ENCODE data around the gene DCTN3. TPM values are rescaled to one million over a fixed set of nuclear protein-coding genes. Genes with fewer than 3 reads are reported as not detected.
A peak's percentile ranks its signal among the peaks of the same experiment; 100 is the strongest.

Gene DCTN3
- total RNA-seq, 1 experiment from 2014 or later = 57.5 TPM

- Histone ChIP-seq H3K27me3 (ENCODE audit: insufficient read depth, low read depth) (no peaks in the 10 kb centered on the region), H2AFZ (no peak overlapping the region), H3K79me2 (ENCODE audit: low read depth) (no peaks in the 10 kb centered on the region), H3K4me2 (peak overlapping the region; percentile 55), H3K36me3 (ENCODE audit: low read depth) (no peaks in the 10 kb centered on the region), H3F3A (ENCODE audit: insufficient read depth, low read depth) (peaks cover 4% of the 10 kb centered on the region; the same call in 1 of the 2 replicates), H4K20me1 (ENCODE audit: insufficient read depth) (no peaks in the 10 kb centered on the region), H3K4me1 (replicated peaks; ENCODE audit: insufficient read depth) (no peaks in the 10 kb centered on the region), H3K9me2 (ENCODE audit: insufficient read depth) (no peaks in the 10 kb centered on the region), H3K9me3 (ENCODE audit: insufficient read depth, low read depth) (no peaks in the 10 kb centered on the region), H3K27ac (no peak overlapping the region), H3K4me3 (no peak overlapping the region; the same call in 1 of the 2 replicates)
- intact Hi-C loops (cut with micrococcal nuclease; ENCODE audit: unreplicated experiment) = loop anchor here (2.0 to 5.0 kb wide), 2 partner anchors 18 to 447 kb away; partner anchors contain the start of gene GALT
- BruUV-seq (replicated peaks) = no TSS peak
- TF ChIP-seq EZH2 (IDR thresholded peaks at IDR 0.05; ENCODE audit: low read depth) (no peak), CTCF (conservative IDR thresholded peaks at IDR 0.05) (no peak)
- CTCF ChIA-PET = interaction anchor here (0.7 to 1.2 kb wide), 3 partner anchors 31 to 402 kb away, joined by 3 to 4 read pairs (median 3); no protein-coding TSS in a partner anchor
- DNase-seq = no peak
- POLR2A ChIA-PET (ENCODE audit: unreplicated experiment) = interaction anchor here (0.5 to 0.7 kb wide), 5 partner anchors 15 to 1167 kb away, joined by 3 to 5 read pairs (median 3); no protein-coding TSS in a partner anchor
Measured at GRCh38 chr9:34665067-34665380, 44.7 kb upstream of the DCTN3 start.

- Histone ChIP-seq H2AFZ (no peak overlapping the region), H3K79me2 (ENCODE audit: low read depth) (no peaks in the 10 kb centered on the region), H4K20me1 (ENCODE audit: insufficient read depth) (no peaks in the 10 kb centered on the region), H3K4me3 (no peak overlapping the region), H3K36me3 (ENCODE audit: low read depth) (no peaks in the 10 kb centered on the region), H3K4me1 (replicated peaks; ENCODE audit: insufficient read depth) (no peaks in the 10 kb centered on the region), H3K27ac (no peak overlapping the region), H3F3A (ENCODE audit: insufficient read depth, low read depth) (peaks cover 4% of the 10 kb centered on the region; the same call in 1 of the 2 replicates), H3K27me3 (ENCODE audit: insufficient read depth, low read depth) (no peaks in the 10 kb centered on the region), H3K9me2 (ENCODE audit: insufficient read depth) (no peaks in the 10 kb centered on the region), H3K9me3 (ENCODE audit: insufficient read depth, low read depth) (no peaks in the 10 kb centered on the region), H3K4me2 (peak overlapping the region; percentile 55)
- TF ChIP-seq EZH2 (IDR thresholded peaks at IDR 0.05; ENCODE audit: low read depth) (no peak), CTCF (conservative IDR thresholded peaks at IDR 0.05) (peak; percentile 69)
- BruUV-seq (replicated peaks) = TSS peak; percentile 66
- intact Hi-C loops (cut with micrococcal nuclease; ENCODE audit: unreplicated experiment) = loop anchor here (2.0 to 5.0 kb wide), 2 partner anchors 18 to 448 kb away; partner anchors contain the start of gene GALT
- ChIA-PET CTCF (interaction anchor here (0.7 to 1.2 kb wide), 2 partner anchors 30 to 71 kb away, joined by 3 to 4 read pairs; no protein-coding TSS in a partner anchor), POLR2A (ENCODE audit: unreplicated experiment) (interaction anchor here (0.5 kb wide), 1 partner anchor 620 kb away, joined by 3 read pairs; no protein-coding TSS in a partner anchor)
- peak in 1 of 2 experiments; percentile 49 for DNase-seq
Measured at GRCh38 chr9:34664281-34665066, 44.2 kb upstream of the DCTN3 start.

- Histone ChIP-seq H3K27me3 (ENCODE audit: insufficient read depth, low read depth) (no peaks in the 10 kb centered on the region), H3K36me3 (ENCODE audit: low read depth) (no peaks in the 10 kb centered on the region), H3K9me3 (ENCODE audit: insufficient read depth, low read depth) (no peaks in the 10 kb centered on the region), H3F3A (ENCODE audit: insufficient read depth, low read depth) (peaks cover 4% of the 10 kb centered on the region; the same call in 1 of the 2 replicates), H2AFZ (no peak overlapping the region), H3K4me3 (no peak overlapping the region), H3K27ac (no peak overlapping the region), H3K4me2 (no peak overlapping the region), H3K9me2 (ENCODE audit: insufficient read depth) (no peaks in the 10 kb centered on the region), H3K4me1 (replicated peaks; ENCODE audit: insufficient read depth) (no peaks in the 10 kb centered on the region), H3K79me2 (ENCODE audit: low read depth) (no peaks in the 10 kb centered on the region), H4K20me1 (ENCODE audit: insufficient read depth) (no peaks in the 10 kb centered on the region)
- no peak for DNase-seq
- POLR2A ChIA-PET (ENCODE audit: unreplicated experiment) = no interaction called here
- intact Hi-C loops (cut with micrococcal nuclease; ENCODE audit: unreplicated experiment) = no loop called here
- no peak for TF ChIP-seq CTCF (conservative IDR thresholded peaks at IDR 0.05)
- TF ChIP-seq EZH2 (IDR thresholded peaks at IDR 0.05; ENCODE audit: low read depth) = no peak
- BruUV-seq (replicated peaks) = no TSS peak
- CTCF ChIA-PET = interaction anchor here (0.9 kb wide), 1 partner anchor 39 kb away, joined by 3 read pairs; no protein-coding TSS in a partner anchor
Measured at GRCh38 chr9:34663303-34663605, 43.0 kb upstream of the DCTN3 start.
